Neuronal stem cell (in vitro differentiated cells): Measurements from ENCODE around the gene USP32.
A peak's percentile ranks its signal among the peaks of the same experiment; 100 is the strongest.

Experiments
- DNase-seq: peaks from one replicate; pipeline ENCODE4 v3.0.0-alpha.2; 2013; ENCODE audit warnings: low spot score
- H2AFZ ChIP-seq: one replicate; pipeline ENCODE4 v1.6.1; 2013; ENCODE audit warnings: mild to moderate bottlenecking, low read length, inconsistent platforms
- H2AK5ac ChIP-seq: 2 replicates; pipeline ENCODE4 v1.6.1; 2013; ENCODE audit warnings: low read depth, mild to moderate bottlenecking, inconsistent platforms, low read length, moderate library complexity, mixed read lengths
- H2BK120ac ChIP-seq: 2 replicates; pipeline ENCODE4 v1.6.1; 2013; ENCODE audit warnings: low read depth, mild to moderate bottlenecking, inconsistent platforms, low read length, moderate library complexity, mixed read lengths
- H2BK12ac ChIP-seq: one replicate; pipeline ENCODE4 v1.6.1; 2013; ENCODE audit warnings: low read length, inconsistent platforms
- H2BK15ac ChIP-seq: 2 replicates; pipeline ENCODE4 v1.6.1; 2013; ENCODE audit warnings: mild to moderate bottlenecking, low read length, inconsistent platforms, mixed read lengths
- H2BK5ac ChIP-seq: one replicate; pipeline ENCODE4 v1.6.1; 2013; ENCODE audit warnings: inconsistent platforms, mild to moderate bottlenecking, low read length, moderate library complexity
- H3K14ac ChIP-seq: one replicate; pipeline ENCODE4 v1.6.1; 2013; ENCODE audit warnings: low read length, inconsistent platforms
- H3K18ac ChIP-seq: 2 replicates; pipeline ENCODE4 v1.6.1; 2013; ENCODE audit warnings: low read length, inconsistent platforms
- H3K23ac ChIP-seq: 2 replicates; pipeline ENCODE4 v1.6.1; 2013; ENCODE audit warnings: low read depth, mild to moderate bottlenecking, mixed read lengths, low read length, inconsistent platforms; ENCODE audit not compliant: poor library complexity
- H3K27ac ChIP-seq: replicated peaks from 3 replicates; pipeline ENCODE4 v1.5.1; 2013; ENCODE audit warnings: low read length, inconsistent platforms
- H3K27me3 ChIP-seq, 3 experiments: 2 replicates each; pipeline ENCODE4 v1.6.1; 2013; ENCODE audit warnings: low read length in 3 of 3, mild to moderate bottlenecking in 2 of 3, inconsistent platforms in 1 of 3, low read depth in 1 of 3, mixed read lengths in 1 of 3, moderate library complexity in 1 of 3; ENCODE audit not compliant: control insufficient read depth in 3 of 3, insufficient read depth in 3 of 3
- H3K36me3 ChIP-seq, 2 donors: replicated peaks in 1 of 2; 2 replicates each; pipeline ENCODE4 v1.6.1; 2013; ENCODE audit warnings: low read length in 2 of 2; ENCODE audit not compliant: control insufficient read depth in 2 of 2, insufficient read depth in 2 of 2
- H3K4ac ChIP-seq: 2 replicates; pipeline ENCODE4 v1.6.1; 2013; ENCODE audit warnings: inconsistent platforms, mild to moderate bottlenecking, low read length, moderate library complexity
- H3K4me1 ChIP-seq, 2 donors: 1 replicate in 1 of 2; 2 replicates in 1 of 2; pipeline ENCODE4 v1.6.1; 2013; ENCODE audit warnings: low read length in 2 of 2, low read depth in 1 of 2; ENCODE audit not compliant: control insufficient read depth in 2 of 2, insufficient read depth in 1 of 2
- H3K4me2 ChIP-seq: one replicate; pipeline ENCODE4 v1.6.1; 2013; ENCODE audit warnings: mild to moderate bottlenecking, low read length, inconsistent platforms; ENCODE audit not compliant: insufficient read depth, poor library complexity, severe bottlenecking
- H3K4me3 ChIP-seq, 2 donors: 2 replicates each; pipeline ENCODE4 v1.5.1; 2013; ENCODE audit warnings: low read length in 2 of 2, mild to moderate bottlenecking in 2 of 2, inconsistent platforms in 1 of 2, moderate library complexity in 1 of 2
- H3K79me1 ChIP-seq: one replicate; pipeline ENCODE4 v1.6.1; 2013; ENCODE audit warnings: low read depth, mild to moderate bottlenecking, inconsistent platforms, low read length, moderate library complexity
- H3K9ac ChIP-seq: one replicate; pipeline ENCODE4 v1.6.1; 2013; ENCODE audit warnings: mild to moderate bottlenecking, low read depth, low read length, inconsistent platforms; ENCODE audit not compliant: poor library complexity
- H3K9me3 ChIP-seq, 2 donors: replicated peaks in 1 of 2; 2 replicates each; pipeline versions ENCODE3 to v1.6.1; 2013; ENCODE audit warnings: low read length in 2 of 2, mild to moderate bottlenecking in 2 of 2, inconsistent platforms in 1 of 2, low read depth in 1 of 2, mixed read lengths in 1 of 2, moderate library complexity in 1 of 2; ENCODE audit not compliant: control insufficient read depth in 2 of 2, insufficient read depth in 1 of 2
- H4K8ac ChIP-seq: one replicate; pipeline ENCODE4 v1.6.1; 2013; ENCODE audit warnings: low read depth, mild to moderate bottlenecking, inconsistent platforms, low read length, moderate library complexity
- H4K91ac ChIP-seq: one replicate; pipeline ENCODE4 v1.6.1; 2013; ENCODE audit warnings: low read length, low read depth, mild to moderate bottlenecking, inconsistent platforms; ENCODE audit not compliant: poor library complexity
- WGBS, 2 donors: extraction: QIAGEN DNeasy Blood & Tissue Kit; methylation state at CpG; one replicate each; pipeline ENCODE4 v1.1.7; 2013; ENCODE audit warnings: missing lambda C conversion rate in 2 of 2, mixed read lengths in 1 of 2; ENCODE audit not compliant: insufficient read length in 2 of 2, insufficient replicate concordance in 1 of 2; ENCODE audit errors: extremely low coverage in 2 of 2; 5-methylcytosine and 5-hydroxymethylcytosine counted together

The USP32 gene

GRCh38 chr17:60138769-60139437 is 253.0 kb downstream of the USP32 start:
- peak overlapping the region; percentile 40 for H3K18ac ChIP-seq

GRCh38 chr17:60137731-60138130 is 254.2 kb downstream of the USP32 start:
- no peak overlapping the region for H2BK15ac ChIP-seq
- H4K91ac ChIP-seq, result no peak overlapping the region
- H3K27ac ChIP-seq, result no peak overlapping the region
- peaks cover 26 to 43% (median 38%) of the 10 kb centered on the region in 3 experiments for H3K27me3 ChIP-seq
- H4K8ac ChIP-seq, result no peak overlapping the region
- H2BK5ac ChIP-seq, result no peak overlapping the region
- peaks cover 0 to 3% of the 10 kb centered on the region in 2 donors for H3K9me3 ChIP-seq
- H2AK5ac ChIP-seq, result no peak overlapping the region
- DNase-seq, result no peak
- no peak overlapping the region for H2AFZ ChIP-seq
- no CpG with 5 or more reads among the region's 1 CpG for WGBS, 2 donors
- H3K79me1 ChIP-seq, result no peaks in the 10 kb centered on the region
- H2BK120ac ChIP-seq, result no peak overlapping the region
- no peak overlapping the region for H3K14ac ChIP-seq
- peaks cover 0 to 5% of the 10 kb centered on the region in 2 donors for H3K36me3 ChIP-seq
- H3K4me3 ChIP-seq, result no peak overlapping the region
- H3K4me2 ChIP-seq, result no peak overlapping the region
- H3K9ac ChIP-seq, result no peak overlapping the region
- H3K18ac ChIP-seq, result no peak overlapping the region
- peaks cover 19 to 26% of the 10 kb centered on the region in 2 donors for H3K4me1 ChIP-seq
- no peak overlapping the region for H3K23ac ChIP-seq
- H2BK12ac ChIP-seq, result no peak overlapping the region
- no peak overlapping the region for H3K4ac ChIP-seq

More at GRCh38 chr17:60138769-60139437, 253.0 kb downstream of the USP32 start:
- H2AK5ac ChIP-seq, result no peak overlapping the region
- no peak overlapping the region for H3K9ac ChIP-seq
- no peak for DNase-seq
- H3K27ac ChIP-seq, result no peak overlapping the region
- WGBS, 2 donors, result no CpG with 5 or more reads among the region's 48 CpGs
- no peak overlapping the region for H3K4ac ChIP-seq
- peak overlapping the region; percentile 68 for H2BK12ac ChIP-seq
- peak overlapping the region; percentile 46 for H3K23ac ChIP-seq
- no peak overlapping the region for H2AFZ ChIP-seq
- H4K91ac ChIP-seq, result no peak overlapping the region
- H4K8ac ChIP-seq, result no peak overlapping the region
- H3K79me1 ChIP-seq, result no peaks in the 10 kb centered on the region
- peak overlapping the region; percentile 65 for H3K14ac ChIP-seq
- H3K27me3 ChIP-seq, result peaks cover 26 to 43% (median 38%) of the 10 kb centered on the region in 3 experiments
- no peak overlapping the region for H2BK120ac ChIP-seq
- H3K9me3 ChIP-seq, result peaks cover 0 to 3% of the 10 kb centered on the region in 2 donors
- H3K4me1 ChIP-seq, result peaks cover 24 to 33% of the 10 kb centered on the region in 2 donors
- H2BK5ac ChIP-seq, result no peak overlapping the region
- peak overlapping the region; percentile 67 for H3K4me2 ChIP-seq
- H3K36me3 ChIP-seq, result no peaks in the 10 kb centered on the region
- no peak overlapping the region for H3K4me3 ChIP-seq
- peak overlapping the region; percentile 81 for H2BK15ac ChIP-seq

- Histone ChIP-seq H3K36me3 (peaks cover 0 to 15% of the 10 kb centered on the region in 2 donors), H3K4ac (no peak overlapping the region), H2BK15ac (no peak overlapping the region), H3K4me1 (peaks cover 12 to 15% of the 10 kb centered on the region in 2 donors), H2AK5ac (no peak overlapping the region), H4K8ac (no peak overlapping the region), H3K4me2 (no peak overlapping the region), H3K14ac (no peak overlapping the region), H3K9ac (no peak overlapping the region), H3K4me3 (peak overlapping the region in 1 of 2 donors; percentile 87), H2BK120ac (no peak overlapping the region), H2AFZ (peak overlapping the region; percentile 97), H2BK12ac (no peak overlapping the region), H3K18ac (no peak overlapping the region), H3K79me1 (no peaks in the 10 kb centered on the region), H3K23ac (no peak overlapping the region), H4K91ac (no peak overlapping the region), H3K27me3 (peaks cover 21 to 36% (median 33%) of the 10 kb centered on the region in 3 experiments), H3K27ac (no peak overlapping the region), H2BK5ac (no peak overlapping the region), H3K9me3 (peaks cover 0 to 3% of the 10 kb centered on the region in 2 donors)
- DNase-seq, result no peak
- WGBS, 2 donors, result no CpG with 5 or more reads among the region's 13 CpGs
These were observed 255.8 kb downstream of the USP32 start for GRCh38 chr17:60135951-60136666.
